LNCaP clone FGC (cell line): ENCODE results near the gene CREBL2.

Experiments
- DNase-seq: peaks from one replicate; pipeline ENCODE4 v3.0.0-alpha.2; 2011; ENCODE audit warnings: low read depth
- H3K4me3 ChIP-seq: 2 replicates; pipeline ENCODE4 v1.5.1; 2011; ENCODE audit warnings: mild to moderate bottlenecking, low read depth, low read length, control low read depth
- TF ChIP-seq, protein P1 (sequence below): IDR thresholded peaks from 2 replicates; pipeline ENCODE4 v1.5.1; 2012; ENCODE audit warnings: mild to moderate bottlenecking; ENCODE audit not compliant: control insufficient read depth, insufficient read depth; ENCODE audit errors: extremely low read depth

CREBL2 gene

DNA sequence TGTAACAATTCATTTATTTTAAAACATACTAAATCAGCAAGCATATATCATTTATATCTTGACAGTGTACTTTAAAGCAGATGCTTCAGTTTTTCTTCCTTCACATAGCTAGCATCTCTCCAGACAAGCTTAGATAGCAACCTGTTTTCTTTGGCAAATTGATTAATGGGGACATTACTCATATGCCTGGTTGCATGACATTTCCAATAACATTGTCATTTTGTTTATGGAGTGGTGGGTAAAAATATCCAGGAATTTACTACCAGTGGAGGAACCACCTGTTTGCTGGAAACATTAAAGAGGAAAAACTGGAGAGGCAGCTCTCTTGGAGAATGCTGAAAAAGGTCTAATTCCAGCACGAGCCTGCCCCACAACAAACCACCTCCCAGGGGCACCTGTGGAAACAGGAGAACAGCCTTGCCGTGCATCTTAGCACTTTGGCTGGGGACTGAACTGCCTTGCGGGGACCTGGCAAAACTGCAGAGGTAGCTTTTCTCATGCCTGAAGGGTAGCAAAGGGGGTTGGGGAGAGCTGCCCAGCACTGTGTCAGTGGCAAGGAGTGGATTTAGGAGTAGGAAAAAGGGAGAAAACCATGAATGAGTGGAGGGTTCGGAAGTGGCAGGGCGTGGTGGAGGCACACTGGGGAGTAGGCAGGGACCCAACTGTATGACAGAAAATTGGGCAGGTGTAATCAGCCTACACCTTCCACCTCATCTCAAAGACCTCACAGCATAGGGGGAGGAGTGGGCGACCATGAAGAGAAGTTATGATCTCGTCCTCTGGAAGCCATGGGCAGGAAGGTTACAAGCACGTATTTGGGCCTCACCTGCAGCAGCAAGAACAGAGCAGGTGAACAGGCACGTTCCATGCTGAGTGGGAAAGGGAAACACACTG, 11.7 kb upstream of the CREBL2 start:
- TF ChIP-seq, protein P1, sequence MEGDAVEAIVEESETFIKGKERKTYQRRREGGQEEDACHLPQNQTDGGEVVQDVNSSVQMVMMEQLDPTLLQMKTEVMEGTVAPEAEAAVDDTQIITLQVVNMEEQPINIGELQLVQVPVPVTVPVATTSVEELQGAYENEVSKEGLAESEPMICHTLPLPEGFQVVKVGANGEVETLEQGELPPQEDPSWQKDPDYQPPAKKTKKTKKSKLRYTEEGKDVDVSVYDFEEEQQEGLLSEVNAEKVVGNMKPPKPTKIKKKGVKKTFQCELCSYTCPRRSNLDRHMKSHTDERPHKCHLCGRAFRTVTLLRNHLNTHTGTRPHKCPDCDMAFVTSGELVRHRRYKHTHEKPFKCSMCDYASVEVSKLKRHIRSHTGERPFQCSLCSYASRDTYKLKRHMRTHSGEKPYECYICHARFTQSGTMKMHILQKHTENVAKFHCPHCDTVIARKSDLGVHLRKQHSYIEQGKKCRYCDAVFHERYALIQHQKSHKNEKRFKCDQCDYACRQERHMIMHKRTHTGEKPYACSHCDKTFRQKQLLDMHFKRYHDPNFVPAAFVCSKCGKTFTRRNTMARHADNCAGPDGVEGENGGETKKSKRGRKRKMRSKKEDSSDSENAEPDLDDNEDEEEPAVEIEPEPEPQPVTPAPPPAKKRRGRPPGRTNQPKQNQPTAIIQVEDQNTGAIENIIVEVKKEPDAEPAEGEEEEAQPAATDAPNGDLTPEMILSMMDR: no peak
- DNase-seq: no peak
- no peak overlapping the region for H3K4me3 ChIP-seq

DNA sequence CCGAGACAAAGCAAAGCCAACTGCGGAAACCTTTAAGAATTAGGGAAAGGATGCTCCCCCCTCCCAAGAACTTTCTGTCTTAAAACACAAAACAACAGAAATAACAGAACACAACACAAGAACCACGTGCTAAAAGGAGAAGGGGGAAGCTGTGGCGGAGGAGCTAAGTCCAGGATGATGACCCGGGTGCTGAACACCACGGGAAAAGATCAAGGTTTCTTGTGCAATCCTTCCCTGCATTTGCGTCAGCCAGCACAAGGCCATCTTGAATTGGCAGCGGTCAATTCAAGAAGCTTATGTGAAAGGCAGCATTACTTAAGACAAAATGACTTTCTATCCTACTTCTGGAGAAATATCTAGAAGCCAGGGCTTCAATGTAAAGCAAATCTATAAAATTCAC, 11.0 kb upstream of the CREBL2 start:
- H3K4me3 ChIP-seq: no peak overlapping the region
- TF ChIP-seq, protein P1: no peak
- no peak for DNase-seq

DNA sequence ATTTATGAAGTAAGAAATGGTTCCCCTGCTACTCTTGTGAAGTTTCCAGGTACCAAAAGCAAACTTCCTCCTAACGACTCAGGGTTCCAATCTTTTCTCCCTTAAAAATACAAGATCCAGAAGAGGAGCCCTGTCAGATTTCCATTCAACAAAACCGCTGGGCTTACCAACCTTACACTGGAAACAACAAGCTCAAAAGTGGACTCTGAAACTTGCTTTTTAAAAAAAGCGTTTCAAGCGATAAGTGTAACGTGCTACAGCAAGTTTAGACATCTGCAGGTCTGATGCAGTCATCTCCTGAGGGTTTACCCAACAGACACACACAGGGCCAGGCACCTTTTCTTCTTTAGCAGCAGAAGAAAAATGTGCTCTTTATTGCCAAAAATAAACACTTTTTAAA, 6.9 kb upstream of the CREBL2 start:
- DNase-seq: no peak
- TF ChIP-seq, protein P1: no peak
- no peak overlapping the region for H3K4me3 ChIP-seq

DNA sequence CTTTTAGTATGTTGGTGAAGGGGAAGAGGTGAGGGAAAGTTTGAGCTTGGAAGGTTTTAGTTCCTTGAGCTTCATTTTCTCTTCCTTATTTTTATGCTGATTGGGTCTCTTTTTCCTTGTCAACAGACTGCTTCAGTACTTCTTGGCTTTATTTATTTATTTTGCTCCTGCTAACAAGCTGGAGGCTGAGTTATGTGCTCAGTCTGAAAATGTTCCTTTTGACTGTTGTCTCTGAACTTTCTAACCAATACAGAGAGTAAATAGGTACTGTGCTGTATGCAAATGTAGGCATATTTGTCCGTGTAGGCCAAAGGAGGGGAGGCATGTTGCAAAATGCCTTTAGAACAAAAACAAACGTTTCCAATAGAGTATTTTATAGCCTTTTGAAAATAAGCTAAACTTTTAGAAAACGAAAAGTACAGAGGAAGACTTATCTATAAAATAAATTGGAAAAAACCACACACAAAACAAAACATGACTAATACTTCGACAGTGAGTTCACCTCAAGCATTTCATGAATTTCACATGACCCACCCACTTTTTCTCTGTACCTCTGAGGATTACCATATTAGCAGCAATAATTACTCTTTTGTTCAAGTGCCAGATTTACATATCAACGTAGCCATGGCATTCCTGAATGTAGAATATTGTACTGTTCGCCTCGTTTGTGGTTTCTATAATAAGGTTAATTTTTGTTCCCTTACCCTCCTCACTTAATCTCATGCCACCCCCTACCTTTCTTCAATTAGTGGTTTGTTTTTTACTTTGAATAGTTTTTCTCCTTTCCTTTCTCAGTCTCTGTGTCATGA, 4.7 kb upstream of the CREBL2 start:
- TF ChIP-seq, protein P1: no peak
- no peak for DNase-seq
- no peak overlapping the region for H3K4me3 ChIP-seq

DNA sequence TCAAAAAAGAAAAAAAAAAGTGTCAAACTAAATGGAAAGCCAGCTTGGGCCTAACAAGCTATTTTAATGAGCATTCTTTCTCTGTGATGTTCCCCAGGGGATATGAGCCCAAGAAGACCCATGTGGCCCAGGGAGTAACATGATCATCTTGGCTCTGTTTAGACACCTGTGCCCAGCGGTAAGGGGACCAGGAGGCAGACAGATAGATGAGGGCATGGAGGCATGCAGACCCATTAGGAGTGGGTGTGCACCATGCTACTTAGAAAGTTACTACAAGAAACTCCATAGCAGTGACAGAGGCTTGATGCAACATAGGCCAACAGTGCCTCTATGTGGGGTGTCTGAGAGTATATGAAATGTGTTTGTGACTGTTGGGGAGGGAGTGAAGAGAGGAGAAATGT, 3.1 kb upstream of the CREBL2 start:
- DNase-seq: no peak
- TF ChIP-seq, protein P1: peak; percentile 47
- no peak overlapping the region for H3K4me3 ChIP-seq

DNA sequence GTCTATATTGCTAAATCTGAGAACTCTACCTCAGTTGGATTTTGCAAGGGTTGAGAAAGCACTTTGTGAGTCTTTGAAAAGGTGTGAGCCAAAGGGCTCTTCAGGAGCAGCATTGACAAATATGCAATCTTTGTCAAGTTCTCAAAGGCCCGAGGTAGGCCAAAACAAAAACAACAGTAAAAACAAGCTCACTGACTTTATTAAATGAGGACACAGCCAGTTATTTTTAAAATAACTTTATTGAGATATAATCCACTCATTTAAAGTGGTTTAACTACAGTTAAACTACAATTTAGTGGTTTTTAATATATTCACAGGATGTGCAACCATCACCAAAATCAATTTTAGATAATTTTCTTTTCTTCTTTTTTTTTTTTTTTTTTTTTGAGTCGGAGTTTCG, 2.0 kb upstream of the CREBL2 start:
- TF ChIP-seq, protein P1: no peak
- H3K4me3 ChIP-seq: no peak overlapping the region
- DNase-seq: no peak
